OCI-LY1 (cell line): Measurements from ENCODE around the gene ZNF41.

Experiments used
- H2AFZ ChIP-seq: fragments of 200-600 bp; sonication (generic), shearing (Covaris generic); 2 replicates; pipeline ENCODE4 v1.6.0; 2014; ENCODE audit warnings: antibody characterized with exemption, mild to moderate bottlenecking, low read length
- H3F3A ChIP-seq: fragments of 200-600 bp; sonication (generic), shearing (Covaris generic); 2 replicates; pipeline ENCODE4 v1.6.0; 2014; ENCODE audit warnings: mild to moderate bottlenecking, antibody characterized with exemption, low read length, moderate library complexity; ENCODE audit not compliant: insufficient read depth
- H3K27ac ChIP-seq: fragments of 200-600 bp; sonication (generic); 2 replicates; pipeline ENCODE4 v1.5.1; 2014; ENCODE audit warnings: low read length, mixed run types, mild to moderate bottlenecking, low read depth; ENCODE audit not compliant: poor library complexity, severe bottlenecking
- H3K27me3 ChIP-seq: fragments of 200-600 bp; sonication (generic); 2 replicates; pipeline ENCODE4 v1.6.0; 2014; ENCODE audit warnings: antibody characterized with exemption, mild to moderate bottlenecking, low read length, moderate library complexity; ENCODE audit not compliant: insufficient read depth
- H3K36me3 ChIP-seq: fragments of 200-600 bp; sonication (generic); 2 replicates; pipeline ENCODE4 v1.6.1; 2014; ENCODE audit warnings: mild to moderate bottlenecking, antibody characterized with exemption, low read length, moderate library complexity, mixed read lengths; ENCODE audit not compliant: insufficient read depth
- H3K4me1 ChIP-seq: fragments of 200-600 bp; sonication (generic); 2 replicates; pipeline ENCODE4 v1.5.1; 2014; ENCODE audit warnings: mild to moderate bottlenecking, low read length, moderate library complexity; ENCODE audit not compliant: insufficient read depth, severe bottlenecking
- H3K4me2 ChIP-seq: fragments of 200-600 bp; sonication (generic), shearing (Covaris generic); 2 replicates; pipeline ENCODE4 v1.6.1; 2014; ENCODE audit warnings: low read length
- H3K4me3 ChIP-seq: fragments of 200-600 bp; sonication (generic); 2 replicates; pipeline ENCODE4 v1.5.1; 2014; ENCODE audit warnings: low read length, low read depth, mild to moderate bottlenecking, mixed read lengths; ENCODE audit not compliant: poor library complexity, severe bottlenecking
- H3K79me2 ChIP-seq: fragments of 200-600 bp; shearing (Covaris generic); 2 replicates; pipeline ENCODE4 v1.6.1; 2016; ENCODE audit warnings: mixed run types, low read length, mixed read lengths; ENCODE audit not compliant: insufficient read depth
- H3K9ac ChIP-seq: fragments of 200-600 bp; sonication (generic), shearing (Covaris generic); 2 replicates; pipeline ENCODE4 v1.6.1; 2014; ENCODE audit warnings: mild to moderate bottlenecking, low read length, mixed read lengths
- H3K9me2 ChIP-seq: fragments of 200-600 bp; sonication (generic), shearing (Covaris generic); 2 replicates; pipeline ENCODE4 v1.6.1; 2014; ENCODE audit warnings: low read depth, mild to moderate bottlenecking, low read length, mixed read lengths
- H3K9me3 ChIP-seq: fragments of 200-600 bp; shearing (Covaris generic); 2 replicates; pipeline ENCODE4 v1.6.1; 2014; ENCODE audit warnings: low read length, mixed read lengths
- H4K20me1 ChIP-seq: fragments of 200-600 bp; sonication (generic), shearing (Covaris generic); 2 replicates; pipeline ENCODE4 v1.6.0; 2016; ENCODE audit warnings: mild to moderate bottlenecking, low read length; ENCODE audit not compliant: insufficient read depth
- CTCF ChIP-seq: fragments of 200-600 bp; sonication (generic), shearing (Covaris generic); IDR thresholded peaks from 2 replicates; pipeline ENCODE4 v1.5.1; 2017; ENCODE audit warnings: mild to moderate bottlenecking, antibody characterized with exemption, low read length, moderate library complexity, mixed read lengths
- EZH2 ChIP-seq: fragments of 200-600 bp; sonication (generic), shearing (Covaris generic); IDR thresholded peaks from 2 replicates; pipeline ENCODE4 v1.8.0; 2017; ENCODE audit warnings: borderline replicate concordance, mixed run types, mild to moderate bottlenecking, antibody characterized with exemption, low read length, moderate library complexity, mixed read lengths

Gene ZNF41

GRCh38 chrX:47482065-47482511, 934 bp downstream of the ZNF41 start:
- Histone ChIP-seq H3F3A (no peaks in the 10 kb centered on the region), H3K9me3 (no peaks in the 10 kb centered on the region), H3K27ac (peak overlapping the region; percentile 74), H2AFZ (no peak overlapping the region), H4K20me1 (no peaks in the 10 kb centered on the region), H3K4me1 (peaks cover 32% of the 10 kb centered on the region), H3K79me2 (peaks cover 27% of the 10 kb centered on the region; the same call in 1 of the 2 replicates), H3K4me2 (peak overlapping the region; percentile 88), H3K36me3 (no peaks in the 10 kb centered on the region), H3K9ac (peak overlapping the region; percentile 77), H3K27me3 (no peaks in the 10 kb centered on the region), H3K9me2 (no peaks in the 10 kb centered on the region), H3K4me3 (peak overlapping the region; percentile 66)
- TF ChIP-seq EZH2: no peak
- no peak for TF ChIP-seq CTCF

GRCh38 chrX:47481160-47481559, 1.9 kb downstream of the ZNF41 start:
- Histone ChIP-seq H3K9me3 (no peaks in the 10 kb centered on the region), H3K36me3 (no peaks in the 10 kb centered on the region), H3K9ac (no peak overlapping the region), H3K27me3 (no peaks in the 10 kb centered on the region), H3F3A (no peaks in the 10 kb centered on the region), H3K4me1 (peaks cover 32% of the 10 kb centered on the region), H3K27ac (no peak overlapping the region), H4K20me1 (no peaks in the 10 kb centered on the region), H3K9me2 (no peaks in the 10 kb centered on the region), H3K4me2 (peak overlapping the region; percentile 88), H2AFZ (no peak overlapping the region), H3K79me2 (peaks cover 29% of the 10 kb centered on the region; the same call in 1 of the 2 replicates), H3K4me3 (no peak overlapping the region)
- TF ChIP-seq CTCF (no peak), EZH2 (no peak)

GRCh38 chrX:47480576-47480975, 2.4 kb downstream of the ZNF41 start:
- Histone ChIP-seq H3K9me3 (no peaks in the 10 kb centered on the region), H3K79me2 (peaks cover 29% of the 10 kb centered on the region; the same call in 1 of the 2 replicates), H3K27ac (no peak overlapping the region)

More at GRCh38 chrX:47480576-47480975, 2.4 kb downstream of the ZNF41 start:
- Histone ChIP-seq H3K36me3 (no peaks in the 10 kb centered on the region), H3K4me1 (peaks cover 32% of the 10 kb centered on the region), H3K9ac (no peak overlapping the region), H2AFZ (no peak overlapping the region), H4K20me1 (no peaks in the 10 kb centered on the region), H3K27me3 (no peaks in the 10 kb centered on the region), H3K9me2 (no peaks in the 10 kb centered on the region), H3K4me2 (peak overlapping the region; percentile 88; the same call in 1 of the 2 replicates), H3F3A (no peaks in the 10 kb centered on the region), H3K4me3 (no peak overlapping the region)
- TF ChIP-seq CTCF (no peak), EZH2 (no peak)
